Panc1 (cell line): ENCODE data around the gene OMA1. TPM values are rescaled to one million over a fixed set of nuclear protein-coding genes. Genes with fewer than 3 reads are reported as not detected.

Experiments
- ATAC-seq: fragments of 200-7000 bp; cut with Tn5 transposase; 2 replicates; pipeline ENCODE4 v1.9.1; 2020; ENCODE audit warnings: mild to moderate bottlenecking, moderate library complexity
- BruUV-seq: library from RNA; stranded (reverse); fragments of 400-500 nt; replicated peaks from 2 replicates; lab custom pipeline; 2021; lab: Mats Ljungman, UMichigan
- CTCF ChIA-PET: fragments of 300-600 bp; sonication (Branson Sonifier 250); formaldehyde crosslinking; loops from one replicate; lab custom pipeline; 2022; ENCODE audit warnings: antibody characterized with exemption; lab: Charles Lee
- POLR2A ChIA-PET: fragments of 300-600 bp; sonication (Branson Sonifier 250); formaldehyde crosslinking; loops from one replicate; lab custom pipeline; 2022; ENCODE audit warnings: antibody characterized with exemption; lab: Charles Lee
- DNase-seq: peaks from one replicate; pipeline ENCODE4 v3.0.0-alpha.2; 2010; ENCODE audit warnings: low read depth, low spot score
- H3K27ac ChIP-seq: 2 replicates; pipeline ENCODE4 v1.5.1; 2011; ENCODE audit warnings: mild to moderate bottlenecking, low read length, inconsistent platforms
- H3K27me3 ChIP-seq: fragments of 200-500 bp; sonication (Bioruptor generic); 2 replicates; pipeline ENCODE4 v1.6.0; 2014; ENCODE audit warnings: low read length, inconsistent platforms; ENCODE audit not compliant: control insufficient read depth, insufficient read depth
- H3K36me3 ChIP-seq: fragments of 200-500 bp; sonication (Bioruptor generic); 2 replicates; pipeline ENCODE4 v1.5.1; 2014; ENCODE audit warnings: inconsistent platforms, mild to moderate bottlenecking, low read length, moderate library complexity; ENCODE audit not compliant: control insufficient read depth, insufficient read depth
- H3K4me1 ChIP-seq: 2 replicates; pipeline ENCODE4 v1.5.1; 2011; ENCODE audit warnings: inconsistent platforms, mild to moderate bottlenecking, low read length, moderate library complexity; ENCODE audit not compliant: control insufficient read depth, insufficient read depth
- H3K4me3 ChIP-seq, 2 experiments: 2 replicates each; pipeline ENCODE4 v1.5.1; 2011 to 2012; ENCODE audit warnings: low read depth in 2 of 2, low read length in 2 of 2, mild to moderate bottlenecking in 2 of 2, inconsistent platforms in 1 of 2, moderate library complexity in 1 of 2
- H3K9me3 ChIP-seq: fragments of 200-500 bp; sonication (Bioruptor generic); 2 replicates; pipeline ENCODE4 v1.5.1; 2014; ENCODE audit warnings: low read depth, mild to moderate bottlenecking, inconsistent platforms, low read length, moderate library complexity; ENCODE audit not compliant: control insufficient read depth, insufficient read depth
- CTCF ChIP-seq: fragments of 450-650 bp; IDR thresholded peaks from 2 replicates; pipeline ENCODE4 v1.5.1; 2017; ENCODE audit warnings: mild to moderate bottlenecking
- POLR2AphosphoS5 ChIP-seq: IDR thresholded peaks from 2 replicates; pipeline ENCODE4 v1.6.1; 2012; ENCODE audit warnings: mild to moderate bottlenecking, low read depth, low read length, moderate library complexity
- REST ChIP-seq, 2 experiments: IDR thresholded peaks; 2 replicates each; pipeline ENCODE4 v1.6.1; 2011 to 2012; ENCODE audit warnings: low read depth in 2 of 2, control low read depth in 1 of 2, low read length in 1 of 2, mild to moderate bottlenecking in 1 of 2, moderate library complexity in 1 of 2; ENCODE audit not compliant: insufficient read depth in 1 of 2
- SIN3A ChIP-seq: IDR thresholded peaks from 2 replicates; pipeline ENCODE4 v1.6.1; 2012; ENCODE audit warnings: low read depth, mild to moderate bottlenecking, low read length, moderate library complexity, borderline replicate concordance; ENCODE audit not compliant: insufficient read depth
- TCF7L2 ChIP-seq: IDR thresholded peaks from 2 replicates; pipeline ENCODE4 v1.6.1; 2011; ENCODE audit warnings: mild to moderate bottlenecking, low read depth, low read length, inconsistent platforms
- in situ Hi-C: cut with HindIII; loops from 2 replicates; pipeline ENCODE4 v1.10.0; 2016; ENCODE audit warnings: low sequenced_read_pairs, low pct_unique_long_range_greater_than_20kb
- intact Hi-C: fragments of 100-400 bp; cut with micrococcal nuclease; formaldehyde crosslinking; loops from one replicate; pipeline ENCODE4 v1.10.0; 2022; ENCODE audit not compliant: unreplicated experiment
- total RNA-seq: library from RNA; stranded (reverse); gene quantifications from one replicate; pipeline ENCODE4 v1.2.1, GENCODE V29; 2021; ENCODE audit not compliant: unreplicated experiment

Gene OMA1
- total RNA-seq, 1 experiment from 2014 or later: 16.6 TPM

GRCh38 chr1:58477390-58477789 is 69.1 kb downstream of the OMA1 start:
- ChIA-PET POLR2A (no interaction called here), CTCF (no interaction called here)
- DNase-seq (no peak), ATAC-seq (no peak)
- no TSS peak for BruUV-seq
- no peaks in the 10 kb centered on the region for H3K9me3 ChIP-seq
- TF ChIP-seq POLR2AphosphoS5: no peak
- TF ChIP-seq TCF7L2: no peak
- no peak for TF ChIP-seq CTCF
- no peak for TF ChIP-seq SIN3A
- TF ChIP-seq REST (IDR thresholded peaks at IDR 0.05; ENCODE audit: insufficient read depth in 1 of 2, low read depth in 2 of 2, low read length in 1 of 2): no peak
- in situ Hi-C loops: no loop called here
- intact Hi-C loops: no loop called here
- H3K27me3 ChIP-seq: no peaks in the 10 kb centered on the region
- H3K36me3 ChIP-seq: no peaks in the 10 kb centered on the region
- no peak overlapping the region for H3K27ac ChIP-seq
- H3K4me1 ChIP-seq: no peaks in the 10 kb centered on the region
- no peak overlapping the region for H3K4me3 ChIP-seq

- in situ Hi-C loops (no loop called here), intact Hi-C loops (no loop called here)
- no peak for TF ChIP-seq SIN3A
- no peak for TF ChIP-seq REST (IDR thresholded peaks at IDR 0.05; ENCODE audit: insufficient read depth in 1 of 2, low read depth in 2 of 2, low read length in 1 of 2)
- TF ChIP-seq TCF7L2: no peak
- no peaks in the 10 kb centered on the region for H3K36me3 ChIP-seq
- H3K9me3 ChIP-seq: no peaks in the 10 kb centered on the region
- ChIA-PET CTCF (no interaction called here), POLR2A (no interaction called here)
- ATAC-seq (no peak), DNase-seq (no peak)
- H3K27me3 ChIP-seq: no peaks in the 10 kb centered on the region
- BruUV-seq: no TSS peak
- no peaks in the 10 kb centered on the region for H3K4me1 ChIP-seq
- H3K4me3 ChIP-seq: no peak overlapping the region
- no peak overlapping the region for H3K27ac ChIP-seq
Measured at GRCh38 chr1:58476179-58476578, 70.3 kb downstream of the OMA1 start.
